ENCODE data around the gene CFAP46. TPM values are rescaled to one million over a fixed set of nuclear protein-coding genes. Genes with fewer than 3 reads are reported as not detected.

The CFAP46 gene
- total and polyA plus RNA-seq, 2 donors, result 0.09 to 0.34 TPM

DNA sequence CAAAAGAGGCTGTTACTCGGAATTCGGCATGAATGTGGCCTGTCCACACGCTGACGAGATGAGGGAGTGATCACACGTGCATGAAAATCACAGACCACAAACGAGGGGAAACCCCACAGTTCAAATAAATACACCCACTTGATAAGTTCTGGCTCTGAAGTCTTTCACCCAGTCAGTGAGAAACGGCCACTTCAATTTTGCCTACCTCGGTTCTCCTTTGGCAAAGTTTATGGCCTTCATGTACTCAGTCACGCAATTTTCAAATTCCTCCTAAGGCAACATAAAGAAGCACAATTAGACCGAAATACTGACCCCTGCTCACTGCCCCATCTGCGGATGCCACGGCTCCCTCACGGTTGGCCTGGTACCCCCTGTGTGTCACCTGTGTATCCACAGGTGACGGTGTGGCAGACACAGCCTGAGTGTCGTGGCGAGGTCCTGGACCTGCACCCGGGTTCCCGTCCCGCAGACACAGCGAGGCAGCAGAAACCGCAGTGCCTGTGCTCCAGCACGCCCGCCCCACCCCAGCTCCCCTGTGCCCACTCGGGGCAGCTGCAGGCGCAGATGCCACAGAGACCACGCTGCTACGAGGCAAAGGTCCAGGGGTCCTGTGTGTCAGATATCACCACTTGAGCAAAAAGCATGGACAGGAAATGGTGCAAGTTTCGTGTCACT lies 1.4 kb downstream of the CFAP46 start:
- no peak overlapping the region for H3K4me3 ChIP-seq (ENCODE audit: low read length in 2 of 2)
- no peak overlapping the region for H3K27ac ChIP-seq (ENCODE audit: low read depth in 1 of 2, low read length in 1 of 2)
- DNase-seq (ENCODE audit: low read depth in 6 of 9, low spot score in 9 of 9), result no peak
- no peaks in the 10 kb centered on the region for H3K9me3 ChIP-seq (ENCODE audit: control insufficient read depth in 2 of 2, insufficient read depth in 1 of 2, low read length in 1 of 2)
- no peaks in the 10 kb centered on the region for H3K36me3 ChIP-seq (ENCODE audit: control insufficient read depth in 2 of 2, insufficient read depth in 2 of 2, low read length in 1 of 2)
- no peaks in the 10 kb centered on the region for H3K4me1 ChIP-seq (ENCODE audit: control insufficient read depth in 2 of 2, insufficient read depth in 2 of 2, low read length in 2 of 2)
- WGBS, result 93% methylated on average over 28 of the region's 28 CpGs
- peaks cover 30 to 79% of the 10 kb centered on the region in 2 donors for H3K27me3 ChIP-seq (ENCODE audit: control insufficient read depth in 2 of 2, insufficient read depth in 1 of 2, low read length in 1 of 2)

DNA sequence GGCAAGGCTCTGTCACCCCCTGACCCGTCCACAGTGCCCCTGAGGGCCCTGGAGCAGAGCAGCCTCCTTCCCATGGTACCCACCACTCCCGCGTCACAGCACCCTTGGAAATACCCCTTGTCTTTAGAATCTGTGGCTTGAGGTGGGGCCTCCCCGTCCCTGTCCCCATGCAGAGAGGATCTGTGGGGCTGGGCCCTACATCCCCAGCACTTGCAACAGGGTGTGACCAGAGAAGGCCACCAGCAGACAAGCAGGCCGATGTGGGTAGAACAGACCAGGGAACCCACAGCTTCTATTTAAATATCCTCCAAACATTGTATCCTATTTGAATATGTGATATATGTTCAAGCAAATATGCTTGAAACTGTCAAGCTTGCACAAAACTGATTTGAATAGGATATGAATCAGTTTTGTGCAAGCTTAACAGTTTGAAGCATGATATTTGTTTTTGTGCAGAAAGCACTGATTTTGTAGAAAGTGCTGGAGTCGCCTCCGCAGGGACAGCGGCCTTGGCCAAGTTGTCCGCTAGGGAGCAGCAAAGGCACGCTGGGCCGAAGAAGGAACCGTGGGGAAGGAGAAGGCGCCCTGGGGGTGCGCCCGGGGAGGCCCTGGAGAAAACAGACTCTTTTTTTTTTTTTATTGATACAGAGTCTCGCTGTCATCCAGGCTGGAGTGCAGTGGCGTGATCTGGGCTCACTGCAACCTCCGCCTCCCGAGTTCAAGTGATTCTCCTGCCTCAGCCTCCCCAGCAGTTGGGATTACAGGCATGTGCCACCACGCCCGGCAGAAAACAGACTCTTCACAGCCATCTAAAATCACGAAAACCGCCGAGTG lies 2.2 kb downstream of the CFAP46 start:
- no peaks in the 10 kb centered on the region for H3K9me3 ChIP-seq (ENCODE audit: control insufficient read depth in 2 of 2, insufficient read depth in 1 of 2, low read length in 1 of 2)
- WGBS, result 54% methylated on average over 24 of the region's 24 CpGs
- DNase-seq (ENCODE audit: low read depth in 6 of 9, low spot score in 9 of 9), result peak in 2 of 9 donors; percentile 18 to 20
- no peak overlapping the region for H3K27ac ChIP-seq (ENCODE audit: low read depth in 1 of 2, low read length in 1 of 2)
- H3K4me1 ChIP-seq (ENCODE audit: control insufficient read depth in 2 of 2, insufficient read depth in 2 of 2, low read length in 2 of 2), result no peaks in the 10 kb centered on the region
- H3K27me3 ChIP-seq (ENCODE audit: control insufficient read depth in 2 of 2, insufficient read depth in 1 of 2, low read length in 1 of 2), result peaks cover 30 to 74% of the 10 kb centered on the region in 2 donors
- H3K36me3 ChIP-seq (ENCODE audit: control insufficient read depth in 2 of 2, insufficient read depth in 2 of 2, low read length in 1 of 2), result no peaks in the 10 kb centered on the region
- H3K4me3 ChIP-seq (ENCODE audit: low read length in 2 of 2), result no peak overlapping the region

GRCh38 chr10:132939378-132939955 lies 2.9 kb downstream of the CFAP46 start:
- Histone ChIP-seq H3K27ac (ENCODE audit: low read depth in 1 of 2, low read length in 1 of 2) (no peak overlapping the region), H3K4me3 (ENCODE audit: low read length in 2 of 2) (no peak overlapping the region), H3K4me1 (ENCODE audit: control insufficient read depth in 2 of 2, insufficient read depth in 2 of 2, low read length in 2 of 2) (no peaks in the 10 kb centered on the region), H3K27me3 (ENCODE audit: control insufficient read depth in 2 of 2, insufficient read depth in 1 of 2, low read length in 1 of 2) (peaks cover 30 to 70% of the 10 kb centered on the region in 2 donors), H3K9me3 (ENCODE audit: control insufficient read depth in 2 of 2, insufficient read depth in 1 of 2, low read length in 1 of 2) (no peaks in the 10 kb centered on the region), H3K36me3 (ENCODE audit: control insufficient read depth in 2 of 2, insufficient read depth in 2 of 2, low read length in 1 of 2) (no peaks in the 10 kb centered on the region)
- no peak for DNase-seq (ENCODE audit: low read depth in 6 of 9, low spot score in 9 of 9)
- WGBS, result 96% methylated on average over 15 of the region's 15 CpGs

GRCh38 chr10:132938472-132939339 lies 3.7 kb downstream of the CFAP46 start:
- DNase-seq (ENCODE audit: low read depth in 6 of 9, low spot score in 9 of 9), result no peak
- WGBS, result 38% methylated on average over 27 of the region's 27 CpGs
- Histone ChIP-seq H3K9me3 (ENCODE audit: control insufficient read depth in 2 of 2, insufficient read depth in 1 of 2, low read length in 1 of 2) (no peaks in the 10 kb centered on the region), H3K4me1 (ENCODE audit: control insufficient read depth in 2 of 2, insufficient read depth in 2 of 2, low read length in 2 of 2) (no peaks in the 10 kb centered on the region), H3K36me3 (ENCODE audit: control insufficient read depth in 2 of 2, insufficient read depth in 2 of 2, low read length in 1 of 2) (no peaks in the 10 kb centered on the region), H3K27ac (ENCODE audit: low read depth in 1 of 2, low read length in 1 of 2) (no peak overlapping the region), H3K4me3 (ENCODE audit: low read length in 2 of 2) (no peak overlapping the region), H3K27me3 (ENCODE audit: control insufficient read depth in 2 of 2, insufficient read depth in 1 of 2, low read length in 1 of 2) (peaks cover 29 to 62% of the 10 kb centered on the region in 2 donors)

DNA sequence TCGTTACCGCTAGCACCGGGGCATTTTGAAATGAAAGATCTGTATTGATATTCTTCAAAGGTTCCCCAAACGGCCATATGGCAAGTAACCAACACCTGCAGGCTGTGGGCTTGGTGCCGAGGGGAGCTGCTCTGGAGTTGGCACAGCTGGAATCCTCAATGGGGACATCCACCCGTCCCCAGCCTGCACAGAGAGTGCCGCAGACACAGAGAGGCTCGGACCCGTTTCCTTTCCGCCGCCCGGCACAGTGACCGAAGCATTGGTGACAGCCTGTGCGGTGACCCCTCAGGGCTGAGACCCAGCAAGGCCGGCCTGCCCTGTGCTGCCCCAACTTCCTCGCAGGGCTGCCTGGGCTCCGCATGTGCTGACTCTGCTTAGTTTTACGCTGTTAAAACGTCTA lies 4.5 kb downstream of the CFAP46 start:
- 93% methylated on average over 19 of the region's 19 CpGs for WGBS
- DNase-seq (ENCODE audit: low read depth in 6 of 9, low spot score in 9 of 9), result no peak
- H3K36me3 ChIP-seq (ENCODE audit: control insufficient read depth in 2 of 2, insufficient read depth in 2 of 2, low read length in 1 of 2), result no peaks in the 10 kb centered on the region
- H3K27ac ChIP-seq (ENCODE audit: low read depth in 1 of 2, low read length in 1 of 2), result no peak overlapping the region
- no peak overlapping the region for H3K4me3 ChIP-seq (ENCODE audit: low read length in 2 of 2)
- no peaks in the 10 kb centered on the region for H3K4me1 ChIP-seq (ENCODE audit: control insufficient read depth in 2 of 2, insufficient read depth in 2 of 2, low read length in 2 of 2)
- H3K9me3 ChIP-seq (ENCODE audit: control insufficient read depth in 2 of 2, insufficient read depth in 1 of 2, low read length in 1 of 2), result no peaks in the 10 kb centered on the region
- peaks cover 22 to 54% of the 10 kb centered on the region in 2 donors for H3K27me3 ChIP-seq (ENCODE audit: control insufficient read depth in 2 of 2, insufficient read depth in 1 of 2, low read length in 1 of 2)

GRCh38 chr10:132934953-132935352 lies 7.4 kb downstream of the CFAP46 start:
- no peaks in the 10 kb centered on the region for H3K4me1 ChIP-seq (ENCODE audit: control insufficient read depth in 2 of 2, insufficient read depth in 2 of 2, low read length in 2 of 2)
- H3K27ac ChIP-seq (ENCODE audit: low read depth in 1 of 2, low read length in 1 of 2), result no peak overlapping the region
- no peak overlapping the region for H3K4me3 ChIP-seq (ENCODE audit: low read length in 2 of 2)
- 93% methylated on average over 6 of the region's 6 CpGs for WGBS
- no peaks in the 10 kb centered on the region for H3K36me3 ChIP-seq (ENCODE audit: control insufficient read depth in 2 of 2, insufficient read depth in 2 of 2, low read length in 1 of 2)
- H3K27me3 ChIP-seq (ENCODE audit: control insufficient read depth in 2 of 2, insufficient read depth in 1 of 2, low read length in 1 of 2), result peaks cover 5 to 25% of the 10 kb centered on the region in 2 donors
- DNase-seq (ENCODE audit: low read depth in 6 of 9, low spot score in 9 of 9), result no peak
- H3K9me3 ChIP-seq (ENCODE audit: control insufficient read depth in 2 of 2, insufficient read depth in 1 of 2, low read length in 1 of 2), result no peaks in the 10 kb centered on the region

GRCh38 chr10:132933308-132934042 lies 8.9 kb downstream of the CFAP46 start:
- H3K9me3 ChIP-seq (ENCODE audit: control insufficient read depth in 2 of 2, insufficient read depth in 1 of 2, low read length in 1 of 2), result no peaks in the 10 kb centered on the region
- WGBS, result 91% methylated on average over 30 of the region's 30 CpGs

More at GRCh38 chr10:132933308-132934042, 8.9 kb downstream of the CFAP46 start:
- Histone ChIP-seq H3K27ac (ENCODE audit: low read depth in 1 of 2, low read length in 1 of 2) (no peak overlapping the region), H3K27me3 (ENCODE audit: control insufficient read depth in 2 of 2, insufficient read depth in 1 of 2, low read length in 1 of 2) (peaks cover 5 to 11% of the 10 kb centered on the region in 2 donors), H3K36me3 (ENCODE audit: control insufficient read depth in 2 of 2, insufficient read depth in 2 of 2, low read length in 1 of 2) (no peaks in the 10 kb centered on the region), H3K4me1 (ENCODE audit: control insufficient read depth in 2 of 2, insufficient read depth in 2 of 2, low read length in 2 of 2) (no peaks in the 10 kb centered on the region), H3K4me3 (ENCODE audit: low read length in 2 of 2) (no peak overlapping the region)
- no peak for DNase-seq (ENCODE audit: low read depth in 6 of 9, low spot score in 9 of 9)
